Stimulated activated CD8-positive, alpha-beta memory T cell treated with anti-CD3 and anti-CD28 coated beads, Interleukin-7, amount 100 ng/mL, for 24 hours (primary cell): ENCODE measurements around the gene LIPE.
"Not testable (repeated sequence)": the region's sequence is repeated elsewhere in the genome, so short reads cannot be mapped to it uniquely, and the experiment has no call there.

ENCODE experiments used
- DNase-seq: peaks from one replicate; pipeline ENCODE4 v3.0.0-alpha.2; 2020; ENCODE audit warnings: low read depth

LIPE gene, protein sequence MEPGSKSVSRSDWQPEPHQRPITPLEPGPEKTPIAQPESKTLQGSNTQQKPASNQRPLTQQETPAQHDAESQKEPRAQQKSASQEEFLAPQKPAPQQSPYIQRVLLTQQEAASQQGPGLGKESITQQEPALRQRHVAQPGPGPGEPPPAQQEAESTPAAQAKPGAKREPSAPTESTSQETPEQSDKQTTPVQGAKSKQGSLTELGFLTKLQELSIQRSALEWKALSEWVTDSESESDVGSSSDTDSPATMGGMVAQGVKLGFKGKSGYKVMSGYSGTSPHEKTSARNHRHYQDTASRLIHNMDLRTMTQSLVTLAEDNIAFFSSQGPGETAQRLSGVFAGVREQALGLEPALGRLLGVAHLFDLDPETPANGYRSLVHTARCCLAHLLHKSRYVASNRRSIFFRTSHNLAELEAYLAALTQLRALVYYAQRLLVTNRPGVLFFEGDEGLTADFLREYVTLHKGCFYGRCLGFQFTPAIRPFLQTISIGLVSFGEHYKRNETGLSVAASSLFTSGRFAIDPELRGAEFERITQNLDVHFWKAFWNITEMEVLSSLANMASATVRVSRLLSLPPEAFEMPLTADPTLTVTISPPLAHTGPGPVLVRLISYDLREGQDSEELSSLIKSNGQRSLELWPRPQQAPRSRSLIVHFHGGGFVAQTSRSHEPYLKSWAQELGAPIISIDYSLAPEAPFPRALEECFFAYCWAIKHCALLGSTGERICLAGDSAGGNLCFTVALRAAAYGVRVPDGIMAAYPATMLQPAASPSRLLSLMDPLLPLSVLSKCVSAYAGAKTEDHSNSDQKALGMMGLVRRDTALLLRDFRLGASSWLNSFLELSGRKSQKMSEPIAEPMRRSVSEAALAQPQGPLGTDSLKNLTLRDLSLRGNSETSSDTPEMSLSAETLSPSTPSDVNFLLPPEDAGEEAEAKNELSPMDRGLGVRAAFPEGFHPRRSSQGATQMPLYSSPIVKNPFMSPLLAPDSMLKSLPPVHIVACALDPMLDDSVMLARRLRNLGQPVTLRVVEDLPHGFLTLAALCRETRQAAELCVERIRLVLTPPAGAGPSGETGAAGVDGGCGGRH

DNA sequence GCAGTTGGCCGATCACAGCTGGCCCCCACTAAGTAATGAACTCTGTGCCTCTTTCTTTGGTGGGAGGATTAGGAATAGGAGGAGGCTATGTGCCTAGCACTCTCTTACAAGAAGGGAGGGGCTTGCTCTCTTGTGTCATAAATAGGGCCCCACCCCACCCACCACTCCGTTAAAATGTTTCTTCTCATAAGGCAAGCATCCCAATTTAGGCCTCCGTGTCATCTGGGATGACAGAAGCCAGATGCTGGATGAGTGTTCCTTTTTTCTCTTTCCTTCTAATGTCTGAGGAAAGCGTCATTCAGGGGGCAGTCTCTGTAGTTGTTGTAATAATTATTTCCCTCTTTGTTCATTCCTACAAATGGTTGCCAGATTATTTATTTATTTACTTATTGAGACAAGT lies at the start of gene LIPE:
Gene LIPE (minus strand): TSS at position 76 of the 400 bp plus-strand sequence. CDS start 239 bp downstream, outside the sequence.
- DNase-seq = no peak

DNA sequence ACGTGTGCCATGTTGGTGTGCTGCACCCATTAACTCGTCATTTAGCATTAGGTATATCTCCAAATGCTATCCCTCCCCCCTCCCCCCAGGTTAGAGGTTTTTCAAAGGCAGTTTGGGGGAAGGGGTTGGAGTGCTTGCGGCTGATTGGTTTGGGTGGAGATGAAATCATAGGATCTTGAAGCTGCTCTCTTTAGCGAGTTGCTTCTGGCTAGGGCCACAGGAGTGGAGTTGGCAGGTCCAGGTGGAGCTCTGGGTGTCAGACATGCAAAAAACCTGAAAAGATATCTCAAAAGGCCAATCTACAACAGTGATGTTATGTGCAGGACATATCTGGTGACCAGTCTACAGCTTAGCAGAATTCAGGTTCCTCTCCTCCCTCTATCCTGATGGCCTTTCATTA lies 48.2 kb upstream of the LIPE start:
- DNase-seq = no peak

DNA sequence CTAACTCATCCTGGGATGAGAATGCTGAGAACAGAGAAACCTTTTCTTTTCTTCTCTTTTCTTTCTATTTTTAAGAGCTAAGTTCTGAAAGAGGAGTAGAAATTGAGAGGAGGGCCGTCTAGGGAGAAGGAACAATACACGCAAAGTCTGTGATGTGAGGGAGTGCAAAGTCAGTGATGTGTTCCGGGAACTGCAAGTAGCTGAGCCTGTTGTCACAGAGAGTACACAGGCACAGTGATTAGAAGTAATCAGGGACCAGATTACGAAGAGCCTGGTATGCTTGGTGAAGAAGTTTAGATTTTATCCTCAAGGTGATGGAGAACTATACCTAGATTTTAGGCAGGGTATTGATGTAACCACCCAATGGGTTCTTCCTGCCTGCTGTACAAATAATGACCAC lies 47.6 kb upstream of the LIPE start:
- no peak for DNase-seq

DNA sequence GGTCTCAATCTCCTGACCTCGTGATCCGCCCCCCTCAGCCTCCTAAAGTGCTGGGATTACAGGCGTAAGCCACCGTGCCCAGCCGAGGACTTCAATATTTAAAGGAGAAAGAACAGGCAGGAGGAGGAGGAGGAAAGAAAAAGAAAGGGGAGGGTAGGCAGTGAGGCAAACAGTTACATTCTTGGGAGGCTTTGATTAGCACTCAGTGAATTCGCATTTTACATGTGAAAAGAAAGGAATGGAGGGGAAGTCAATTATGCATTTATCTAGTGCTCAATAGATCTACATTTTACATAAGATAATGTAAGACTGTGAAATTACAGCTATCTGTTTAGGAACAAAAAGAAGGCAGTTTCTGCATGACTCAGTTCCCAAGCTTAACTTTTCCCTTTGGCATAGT lies 46.5 kb upstream of the LIPE start:
- DNase-seq = no peak

DNA sequence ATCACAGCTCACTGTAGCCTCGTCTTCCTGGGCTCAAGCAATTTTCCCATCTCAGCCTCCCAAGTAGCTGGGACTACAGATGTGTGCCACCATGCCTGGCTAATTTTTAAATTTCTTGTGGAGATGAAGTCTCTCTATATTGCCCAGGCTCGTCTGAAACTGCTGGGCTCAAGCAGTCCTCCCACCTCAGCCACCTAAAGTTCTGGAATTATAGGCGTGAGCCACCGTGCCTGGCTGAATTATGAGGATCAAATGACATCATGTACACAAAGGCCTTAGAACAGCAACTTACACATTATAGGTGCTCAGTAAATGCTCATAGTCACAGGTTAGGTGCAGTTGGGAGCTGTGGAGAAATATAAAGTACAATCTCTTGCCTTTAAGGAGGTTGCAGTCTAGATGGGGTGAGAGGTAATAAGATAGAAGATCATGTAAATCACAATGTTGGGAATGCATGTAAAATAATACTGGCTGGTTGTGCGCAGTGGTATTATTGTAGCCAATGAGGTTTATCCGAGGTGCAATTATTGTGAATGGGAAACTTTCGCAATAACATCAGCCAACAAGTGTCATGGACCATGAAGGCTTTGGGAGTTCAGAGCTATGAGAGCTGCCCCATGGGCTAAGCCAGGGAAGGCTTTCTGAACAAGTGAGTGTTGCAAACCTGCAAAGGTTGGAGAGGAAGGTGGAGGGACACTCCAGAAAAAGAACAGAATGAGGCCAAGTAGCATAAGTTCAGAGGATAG lies 45.4 kb upstream of the LIPE start:
- DNase-seq = no peak

DNA sequence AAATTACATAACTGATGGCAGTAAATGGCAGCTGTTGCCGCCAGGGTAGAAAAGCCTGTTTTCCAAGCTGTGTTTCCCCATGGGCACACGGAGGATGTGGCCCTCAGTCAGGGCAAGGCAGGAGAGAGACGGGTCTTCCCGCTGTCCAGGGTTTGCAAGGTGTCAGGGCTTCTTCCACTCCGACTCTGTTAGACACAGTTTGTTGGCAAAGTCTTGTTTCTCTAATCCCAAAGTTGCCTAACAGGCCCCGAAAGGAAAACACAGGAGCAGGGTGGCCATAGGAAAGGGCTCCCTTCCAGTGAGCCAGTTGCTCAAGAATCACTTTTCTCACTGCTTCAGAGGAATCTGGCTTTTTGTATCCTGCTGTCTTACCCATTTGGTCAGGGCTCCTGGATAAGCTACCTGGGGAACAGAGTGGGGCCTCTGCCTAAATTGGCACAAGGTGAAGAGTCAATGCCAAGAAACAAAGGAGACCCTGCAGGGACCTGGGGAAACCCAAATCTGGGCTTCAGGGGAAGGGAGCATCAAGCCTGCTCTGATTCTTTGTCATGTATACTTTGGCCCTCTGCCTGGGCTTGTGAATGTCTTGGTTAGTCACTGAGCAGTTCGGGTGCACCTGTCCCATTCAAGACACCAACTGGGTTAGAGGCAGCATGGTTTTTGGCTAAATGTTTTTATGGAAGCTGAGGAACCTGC lies 44.5 kb upstream of the LIPE start:
- no peak for DNase-seq

DNA sequence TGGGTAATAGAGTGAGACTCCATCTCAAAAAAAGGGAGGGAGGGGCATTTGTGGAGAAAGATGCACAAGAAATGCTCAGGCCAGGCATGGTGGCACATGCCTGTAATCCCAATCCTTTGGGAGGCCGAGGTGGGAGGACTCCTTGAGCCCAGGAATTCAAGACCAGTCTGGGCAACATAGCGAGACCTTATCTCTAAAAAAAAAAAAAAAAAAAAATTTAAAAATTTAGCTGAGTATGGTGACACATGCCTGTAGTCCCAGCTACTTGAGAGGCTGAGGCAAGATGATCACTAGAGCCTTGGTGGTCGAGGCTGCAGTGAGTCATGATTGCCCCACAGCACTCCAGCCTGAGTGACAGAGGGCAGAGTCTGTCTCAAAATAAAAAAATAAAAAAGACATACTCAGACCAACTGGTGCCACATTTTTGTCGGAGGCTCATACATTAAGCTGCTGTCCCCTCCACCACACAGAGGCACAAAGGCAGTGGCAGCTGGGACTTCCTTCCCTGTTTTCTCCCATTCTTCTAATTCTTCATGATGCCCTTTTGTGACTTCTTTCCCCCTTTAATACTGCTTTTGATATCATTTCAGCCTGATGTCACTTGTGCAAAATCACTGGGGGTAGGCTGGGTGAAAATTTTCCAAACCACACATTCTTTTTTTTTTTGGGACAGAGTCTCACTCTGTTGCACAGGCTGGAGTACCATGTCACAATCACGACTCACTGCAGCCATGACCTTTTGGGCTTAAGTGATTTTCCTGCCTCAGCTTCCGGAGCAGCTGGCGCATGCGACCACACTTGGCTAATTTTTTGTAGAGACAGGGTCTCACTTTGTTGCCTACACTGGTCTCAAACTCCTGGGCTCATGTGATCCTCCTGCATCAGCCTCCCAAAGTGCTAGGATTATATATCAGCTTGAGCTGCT lies 42.4 kb upstream of the LIPE start:
- DNase-seq = no peak

DNA sequence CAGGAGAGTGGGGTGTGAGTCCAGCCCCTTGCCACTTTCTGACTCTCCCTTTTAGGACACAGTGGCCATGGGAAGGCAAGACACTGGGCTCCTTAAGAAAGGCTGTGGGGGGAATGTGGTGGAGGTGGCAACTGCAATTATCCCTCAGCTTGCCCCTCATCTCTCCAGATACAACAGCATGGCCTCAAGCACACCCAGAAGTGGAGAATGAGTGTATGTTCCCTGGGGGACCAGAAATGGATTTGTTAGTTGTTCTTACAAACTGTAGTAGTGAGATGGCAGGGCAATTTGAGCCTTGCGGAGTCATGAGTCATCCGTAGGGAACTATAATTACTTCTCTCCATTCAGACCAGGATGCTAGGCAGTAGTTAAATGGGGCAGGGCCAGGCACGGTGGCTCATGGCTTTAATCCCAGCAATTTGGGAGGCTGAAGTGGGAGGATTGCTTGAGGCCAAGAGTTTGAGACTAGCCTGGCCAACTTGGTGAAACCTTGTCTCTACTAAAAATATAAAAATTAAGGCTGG lies 41.1 kb upstream of the LIPE start:
- DNase-seq = no peak

DNA sequence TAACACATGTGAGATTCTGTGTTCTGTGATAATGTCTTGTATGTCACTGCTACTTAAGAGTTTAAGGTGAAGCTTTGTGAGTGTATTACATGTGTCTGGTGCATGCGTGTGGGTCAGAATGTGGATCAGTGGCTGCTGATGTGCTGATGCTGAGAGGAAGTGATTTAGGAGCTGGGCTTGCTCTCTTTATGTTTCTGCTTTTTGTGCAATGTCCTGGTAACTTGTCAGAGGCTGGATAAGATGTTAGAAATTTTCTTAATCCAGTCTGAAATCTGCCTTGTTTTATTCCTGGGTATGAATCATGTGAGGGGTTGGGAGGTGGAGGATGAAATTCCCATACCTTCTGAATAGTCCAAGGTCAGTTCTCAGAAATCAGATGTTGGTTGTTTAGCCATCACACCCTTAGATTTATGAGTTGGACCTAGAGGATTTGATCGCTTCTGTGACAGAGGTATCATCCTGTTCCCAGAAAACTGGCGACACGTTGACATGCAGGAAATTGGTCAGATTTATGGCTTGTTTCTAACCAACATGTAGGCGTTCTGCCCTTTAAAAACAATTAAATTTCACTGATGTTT lies 40.1 kb upstream of the LIPE start:
- no peak for DNase-seq

DNA sequence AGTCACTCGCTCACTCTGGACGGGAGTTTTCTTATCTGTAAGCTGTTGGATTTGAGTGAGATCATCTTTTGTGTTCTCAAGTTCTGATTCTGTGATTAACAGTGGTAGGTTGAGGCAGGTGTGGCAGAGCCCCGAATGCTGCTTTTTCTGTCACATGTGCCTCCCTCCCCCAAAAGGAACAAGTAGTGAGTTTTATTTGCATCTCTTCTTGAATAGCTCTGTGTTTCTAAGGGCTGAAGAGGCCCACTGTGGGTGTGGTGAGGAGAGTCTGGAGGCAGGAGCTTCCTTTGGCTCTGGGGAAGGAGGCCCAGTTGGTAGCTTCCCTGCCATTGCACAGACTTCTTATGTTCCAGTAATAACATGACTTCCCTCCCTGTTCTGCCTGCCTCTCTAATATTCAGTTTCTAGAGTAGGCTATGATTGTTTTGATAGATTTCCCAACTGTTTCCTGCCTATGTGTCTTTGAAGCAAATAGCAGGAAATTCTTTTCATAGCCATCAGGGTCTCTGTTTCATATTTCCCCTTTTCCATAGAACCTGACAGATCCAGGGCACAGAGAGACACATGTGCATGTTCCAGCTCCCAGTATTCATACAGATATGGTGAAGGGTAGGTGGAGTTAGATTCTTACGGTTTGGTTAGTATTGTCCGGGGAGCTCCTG lies 39.5 kb upstream of the LIPE start:
- DNase-seq = no peak

DNA sequence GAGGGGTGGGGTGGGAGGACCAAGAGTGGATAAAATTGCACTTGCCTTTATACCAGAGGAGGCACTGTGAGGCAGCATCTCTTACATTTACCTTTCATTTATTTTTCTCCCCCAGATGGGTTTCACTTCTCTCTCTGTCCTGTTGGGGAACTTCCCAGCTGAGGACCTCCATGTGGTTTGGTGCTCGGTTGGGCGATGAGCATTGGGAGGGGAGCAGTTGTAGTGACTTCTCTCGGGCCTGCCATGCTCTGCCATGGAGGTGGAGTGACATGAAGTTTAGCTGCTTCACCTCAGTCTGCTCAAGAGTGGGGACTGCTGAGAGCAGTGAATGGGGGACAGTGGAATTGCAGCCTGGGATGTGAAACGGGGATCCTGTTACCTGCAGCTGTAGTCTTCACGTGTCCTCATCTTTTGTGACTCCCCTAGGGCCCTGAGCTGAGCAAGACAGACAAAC lies 38.7 kb upstream of the LIPE start:
- no peak for DNase-seq

DNA sequence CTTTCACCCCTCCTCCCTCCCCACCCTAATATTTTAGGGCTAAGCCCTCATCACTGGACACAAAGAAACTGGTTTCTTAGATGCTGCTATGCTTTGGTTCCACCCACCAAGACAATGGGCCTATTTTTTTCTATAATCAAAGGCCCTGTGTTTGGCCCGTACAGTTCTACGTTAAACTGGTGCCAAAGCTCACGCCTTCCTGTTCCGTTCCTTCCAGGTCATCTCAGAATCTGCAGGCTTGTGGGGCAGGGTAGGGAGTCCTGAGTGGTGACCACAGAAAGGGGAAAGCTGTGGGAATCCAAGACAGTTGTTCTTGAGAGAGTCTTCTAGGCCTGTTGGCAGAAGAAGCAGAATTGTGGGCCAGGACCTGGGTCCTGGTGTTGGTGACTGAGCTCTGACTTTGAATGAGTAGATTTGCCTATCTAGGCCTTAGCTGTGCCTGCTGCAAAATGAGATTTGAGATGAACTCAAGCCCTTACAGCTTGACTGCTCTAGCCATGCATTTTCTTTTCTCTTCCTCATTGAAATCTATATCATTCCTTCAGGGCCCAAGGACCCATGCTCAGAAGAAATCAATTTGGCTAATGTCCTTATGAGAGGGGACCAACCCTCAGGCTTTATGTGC lies 34.6 kb upstream of the LIPE start:
- no peak for DNase-seq

DNA sequence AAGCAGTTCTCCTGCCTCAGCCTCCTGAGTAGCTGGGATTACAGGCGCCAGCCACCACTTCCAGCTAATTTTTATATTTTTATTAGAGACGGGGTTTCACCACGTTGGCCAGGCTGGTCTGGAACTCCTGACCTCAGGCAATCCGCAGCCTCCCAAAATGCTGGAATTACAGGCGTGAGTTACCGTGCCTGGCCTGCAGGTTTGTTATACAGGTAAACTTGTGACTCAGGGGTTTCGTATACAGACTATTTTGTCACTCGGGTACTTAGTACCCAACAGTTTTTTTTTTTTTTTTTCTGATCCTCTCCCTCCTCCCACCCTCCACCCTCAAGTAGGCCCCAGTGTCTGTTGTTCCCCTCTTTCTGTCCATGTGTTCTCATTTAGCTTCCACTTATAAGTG lies 34.0 kb upstream of the LIPE start:
- not testable (repeated sequence) for DNase-seq

DNA sequence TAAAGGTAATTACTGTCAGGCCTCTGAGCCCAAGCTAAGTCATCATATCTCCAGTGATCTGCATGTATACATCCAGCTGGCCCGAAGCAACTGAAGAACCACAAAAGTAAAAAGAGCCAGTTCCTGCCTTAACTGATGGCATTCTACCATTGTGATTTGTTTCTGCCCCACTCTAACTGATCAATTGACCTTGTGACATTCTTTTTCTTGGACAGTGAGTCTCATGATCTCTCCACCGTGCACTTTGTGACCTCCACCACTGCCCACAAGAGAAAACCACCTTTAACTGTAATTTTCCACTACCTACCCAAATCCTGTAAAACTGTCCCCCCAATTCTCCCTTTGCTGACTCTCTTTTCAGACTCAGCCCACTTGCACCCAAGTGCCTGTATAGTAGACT lies 32.7 kb upstream of the LIPE start:
- DNase-seq = no peak

DNA sequence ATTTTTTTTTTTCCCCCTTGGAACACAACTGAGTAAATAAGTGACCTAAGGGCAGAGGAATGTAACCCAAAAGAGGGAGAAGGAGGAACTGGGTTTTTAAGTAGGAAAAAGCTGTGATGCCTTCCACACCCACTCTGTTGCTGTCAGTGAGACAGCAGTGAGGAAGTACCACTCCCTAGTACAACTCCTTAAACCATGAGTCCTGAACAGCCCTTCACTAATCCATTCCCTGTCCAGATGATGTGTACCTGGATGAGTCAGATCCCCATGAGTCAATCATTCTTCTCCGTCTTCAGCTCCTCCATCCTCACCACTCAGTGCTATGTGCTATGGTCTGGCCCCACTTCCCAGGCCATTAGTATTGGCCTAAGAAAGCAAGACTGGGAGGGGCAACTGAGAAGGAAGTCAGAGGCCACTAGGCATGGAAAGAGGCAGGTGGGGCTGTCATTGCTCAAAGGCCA lies 28.5 kb upstream of the LIPE start:
- no peak for DNase-seq

DNA sequence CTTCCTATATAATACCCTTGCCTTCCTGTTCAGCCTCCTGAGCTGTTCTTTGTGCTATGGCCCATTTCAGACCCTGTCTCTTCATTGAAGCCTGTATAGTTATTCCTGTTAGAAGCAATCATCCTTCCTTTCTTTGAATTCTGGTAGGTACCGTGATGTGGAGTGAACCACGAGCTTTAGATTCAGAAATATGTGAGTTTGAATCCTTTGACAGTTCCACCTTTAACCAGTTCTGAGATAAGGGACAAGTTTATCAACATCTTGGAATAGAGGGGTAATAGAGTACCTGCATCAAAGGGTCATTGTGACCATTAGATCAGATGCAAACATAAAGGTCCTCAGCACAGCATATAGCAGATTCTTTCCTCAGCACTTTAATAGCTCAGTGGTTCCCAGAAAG lies 27.9 kb upstream of the LIPE start:
- DNase-seq = no peak

DNA sequence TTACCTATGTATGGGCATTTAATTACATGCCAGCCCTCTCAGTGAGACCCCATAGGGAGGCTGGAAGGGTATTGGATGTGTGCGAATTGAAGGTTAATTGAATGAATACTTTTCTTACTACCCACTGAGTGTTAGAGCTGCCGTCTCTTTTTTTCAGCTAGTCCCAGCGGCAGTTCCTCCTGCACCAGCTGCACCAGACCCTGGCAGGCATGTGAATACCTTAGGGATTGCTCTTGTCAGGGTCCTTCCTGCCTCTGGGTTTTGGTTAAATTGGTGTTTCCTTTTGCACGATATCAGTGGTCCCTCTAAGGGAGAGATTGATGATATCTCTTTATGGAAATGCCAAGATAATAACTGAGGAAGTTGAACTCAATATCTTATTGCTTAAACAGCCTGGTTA lies 25.4 kb upstream of the LIPE start:
- no peak for DNase-seq

DNA sequence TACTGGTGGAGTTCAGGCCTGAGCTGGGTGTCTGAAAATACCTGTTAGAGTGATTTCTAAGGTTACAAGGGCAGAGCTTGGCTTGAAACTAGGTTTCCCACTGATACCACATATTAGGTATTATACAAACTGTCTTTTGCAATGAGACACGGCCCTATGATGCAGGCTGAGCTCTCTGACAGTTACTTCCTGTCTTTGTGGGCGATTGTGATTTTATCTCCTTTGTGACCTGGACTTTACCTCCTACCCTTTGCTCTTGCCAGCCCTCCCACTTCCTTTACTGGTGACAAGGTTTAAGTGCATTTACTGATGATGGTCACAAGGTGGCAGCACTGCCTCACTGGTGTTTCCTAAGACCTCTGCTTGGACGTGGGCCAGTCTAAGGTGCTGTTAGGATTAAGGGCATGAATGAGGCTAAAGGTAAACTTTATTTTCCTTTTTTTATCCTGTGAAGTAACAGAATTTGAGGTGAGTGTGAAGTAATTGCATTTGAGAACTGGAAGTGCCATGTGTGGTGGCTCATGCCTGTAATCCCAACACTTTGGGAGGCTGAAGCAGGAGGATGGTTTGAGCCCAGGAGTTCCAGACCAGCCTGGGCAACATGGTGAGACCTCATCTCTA lies 23.2 kb upstream of the LIPE start:
- peak; percentile 31 for DNase-seq
